Renal pelvis (tissue), 4 donors: ENCODE measurements around the gene MIOS. TPM values are rescaled to one million over a fixed set of nuclear protein-coding genes. Genes with fewer than 3 reads are reported as not detected.
"Not testable (repeated sequence)": the region's sequence is repeated elsewhere in the genome, so short reads cannot be mapped to it uniquely, and the experiment has no call there.

ENCODE experiments used
- DNase-seq: peaks from one replicate; pipeline ENCODE4 v3.0.0-alpha.2; 2013
- polyA plus RNA-seq, 3 donors: library from polyadenylated mRNA; unstranded; fragments of 120-200 nt; gene quantifications; one replicate each; pipeline ENCODE4 v1.2.1, GENCODE V29; 2013; ENCODE audit not compliant: insufficient read length in 3 of 3

Gene MIOS
- polyA plus RNA-seq, 3 donors, result 42.0 to 45.2 (median 44.9) TPM

GRCh38 chr7:7641129-7641663, 74.5 kb downstream of the MIOS start:
- DNase-seq, result no peak

GRCh38 chr7:7642081-7642480, 75.4 kb downstream of the MIOS start:
- no peak for DNase-seq

DNA sequence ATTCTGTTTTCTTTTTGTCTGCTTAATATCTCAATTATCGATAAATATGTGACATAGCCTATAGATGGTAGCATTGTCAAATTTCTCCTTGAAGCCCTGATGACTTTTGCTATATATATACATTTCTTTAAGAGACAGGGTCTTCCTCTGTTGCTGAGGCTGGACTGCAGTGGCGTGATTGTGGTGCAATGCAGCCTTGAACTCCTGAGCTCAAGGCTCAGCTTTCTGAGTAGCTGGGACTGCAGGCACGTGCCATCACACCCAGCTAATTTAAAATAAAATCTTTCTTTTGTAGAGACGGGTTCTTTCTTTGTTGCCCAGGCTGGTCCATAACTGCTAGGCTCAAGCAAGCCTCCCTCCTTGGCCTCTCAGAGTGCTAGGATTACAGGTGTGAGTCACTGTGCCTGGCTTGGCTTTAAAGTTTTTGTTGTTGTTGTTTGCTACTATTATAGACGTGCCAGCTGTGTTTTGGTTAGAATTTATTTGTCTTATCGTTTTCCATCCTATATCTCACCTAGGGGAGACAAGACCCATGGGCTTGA, 80.9 kb downstream of the MIOS start:
- DNase-seq, result no peak

GRCh38 chr7:7650682-7651206, 84.1 kb downstream of the MIOS start:
- no peak for DNase-seq

- DNase-seq, result no peak
Measured at GRCh38 chr7:7651479-7651878, 84.8 kb downstream of the MIOS start.

DNA sequence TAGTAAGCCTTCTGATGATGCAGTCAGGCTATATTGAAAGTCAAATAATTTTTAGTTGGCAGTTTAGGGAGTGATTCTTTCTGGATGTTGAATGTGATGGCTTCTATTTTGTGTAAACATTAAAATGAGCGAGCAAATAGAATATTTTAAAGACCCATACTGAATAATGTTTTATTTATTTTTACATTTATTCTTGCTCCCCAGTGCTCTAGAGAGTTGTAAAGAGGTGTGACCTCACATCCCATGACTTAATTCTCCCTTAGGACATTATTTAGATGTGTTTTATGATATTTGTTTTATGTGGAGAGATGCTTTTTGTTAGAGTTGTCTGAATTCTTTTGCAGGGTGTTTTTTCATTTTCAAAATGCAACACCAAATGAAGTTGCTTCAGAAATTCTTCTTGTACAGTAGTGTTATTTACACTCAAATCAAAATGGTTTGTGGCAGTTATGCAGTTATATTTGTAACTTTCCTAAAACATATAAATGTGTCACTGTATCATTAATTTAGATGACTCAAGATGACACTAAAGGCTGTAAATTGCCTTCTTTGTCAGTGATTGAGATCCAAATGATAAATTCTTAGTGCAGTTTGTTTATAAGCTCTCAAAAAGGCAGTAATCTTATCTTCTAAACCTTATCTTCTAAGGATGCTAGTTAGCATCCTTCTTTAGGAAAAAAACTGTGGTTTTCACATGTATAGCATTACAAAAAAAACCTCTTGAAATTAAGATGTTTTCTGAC, 86.3 kb downstream of the MIOS start:
- DNase-seq, result no peak

- peak; percentile 23 for DNase-seq
Measured at GRCh38 chr7:7653593-7654187, 87.0 kb downstream of the MIOS start.

GRCh38 chr7:7654964-7655715, 88.5 kb downstream of the MIOS start:
- no peak for DNase-seq

DNA sequence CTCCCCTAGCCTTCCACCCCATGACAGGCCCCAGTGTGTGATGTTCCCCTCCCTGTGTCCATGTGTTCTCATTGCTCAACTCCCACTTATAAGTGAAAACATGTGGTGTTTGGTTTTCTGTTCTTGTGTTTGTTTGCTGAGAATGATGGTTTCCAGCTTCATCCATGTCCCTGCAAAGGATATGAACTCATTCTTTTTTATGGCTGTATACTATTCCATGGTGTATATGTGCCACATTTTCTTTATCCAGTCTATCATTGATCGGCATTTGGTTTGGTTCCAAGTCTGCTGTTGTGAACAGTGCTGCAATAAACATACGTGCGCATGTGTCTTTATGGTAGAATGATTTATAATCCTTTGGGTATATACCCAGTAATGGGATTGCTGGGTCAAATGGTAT, 89.8 kb downstream of the MIOS start:
- DNase-seq, result not testable (repeated sequence)

Other genes with a start within 250 kb of the MIOS start
- gene COL28A1, start 31.0 kb upstream of the MIOS start, polyA plus RNA-seq, result 10 to 100 TPM in 1 of 3 donors, 1 to 10 TPM in 2; 8.1 to 10.4 (median 9.5) TPM
- 10 to 100 TPM; 15.9 to 21.5 (median 19.7) TPM for gene UMAD1, start 73.9 kb downstream of the MIOS start, polyA plus RNA-seq
- gene RPA3, start 151.7 kb downstream of the MIOS start, polyA plus RNA-seq, result 10 to 100 TPM; 54.3 to 70.0 (median 62.9) TPM